Peyer's patch (tissue), 4 donors: ENCODE data around the gene CCDC74B.

Source experiments
- POLR2A ChIP-seq, 2 donors: fragments of 450-650 bp; IDR thresholded peaks; one replicate each; pipeline ENCODE4 v1.5.1; 2017; ENCODE audit warnings: antibody characterized with exemption in 2 of 2, mild to moderate bottlenecking in 2 of 2, moderate library complexity in 2 of 2
- TF ChIP-seq, protein P1 (sequence below), 6 experiments: fragments of 450-650 bp in 4 of 6; fragments of 200-600 bp in 2 of 6; sonication (generic) in 1 of 6; IDR thresholded peaks; one replicate each; pipeline ENCODE4 v1.5.1; 2017 to 2019; ENCODE audit warnings: antibody characterized with exemption in 6 of 6, mild to moderate bottlenecking in 3 of 6, moderate library complexity in 1 of 6

DNA sequence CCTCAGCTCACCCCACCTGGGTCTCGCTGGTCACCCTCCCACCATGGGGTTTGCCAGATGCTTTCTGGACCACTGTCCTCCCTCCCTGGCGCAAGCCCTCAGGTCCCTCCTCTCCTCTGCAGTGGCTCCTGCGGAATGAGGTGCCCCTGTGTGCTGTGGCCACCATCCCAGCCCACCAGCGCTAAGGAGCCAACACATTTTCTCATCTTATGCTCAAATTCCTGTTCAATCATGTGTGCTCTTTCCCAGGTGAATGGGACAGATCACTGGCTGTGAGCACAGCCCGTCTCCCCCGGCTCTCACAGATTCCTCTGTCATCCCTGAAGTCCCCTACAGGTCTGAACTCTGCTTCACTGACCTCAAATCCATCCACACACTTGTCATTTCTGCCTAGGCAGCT is 15.2 kb upstream of the CCDC74B start:
- no peak for TF ChIP-seq POLR2A (IDR thresholded peaks at IDR 0.05)
- TF ChIP-seq, protein P1, sequence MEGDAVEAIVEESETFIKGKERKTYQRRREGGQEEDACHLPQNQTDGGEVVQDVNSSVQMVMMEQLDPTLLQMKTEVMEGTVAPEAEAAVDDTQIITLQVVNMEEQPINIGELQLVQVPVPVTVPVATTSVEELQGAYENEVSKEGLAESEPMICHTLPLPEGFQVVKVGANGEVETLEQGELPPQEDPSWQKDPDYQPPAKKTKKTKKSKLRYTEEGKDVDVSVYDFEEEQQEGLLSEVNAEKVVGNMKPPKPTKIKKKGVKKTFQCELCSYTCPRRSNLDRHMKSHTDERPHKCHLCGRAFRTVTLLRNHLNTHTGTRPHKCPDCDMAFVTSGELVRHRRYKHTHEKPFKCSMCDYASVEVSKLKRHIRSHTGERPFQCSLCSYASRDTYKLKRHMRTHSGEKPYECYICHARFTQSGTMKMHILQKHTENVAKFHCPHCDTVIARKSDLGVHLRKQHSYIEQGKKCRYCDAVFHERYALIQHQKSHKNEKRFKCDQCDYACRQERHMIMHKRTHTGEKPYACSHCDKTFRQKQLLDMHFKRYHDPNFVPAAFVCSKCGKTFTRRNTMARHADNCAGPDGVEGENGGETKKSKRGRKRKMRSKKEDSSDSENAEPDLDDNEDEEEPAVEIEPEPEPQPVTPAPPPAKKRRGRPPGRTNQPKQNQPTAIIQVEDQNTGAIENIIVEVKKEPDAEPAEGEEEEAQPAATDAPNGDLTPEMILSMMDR (IDR thresholded peaks at IDR 0.05) = no peak
